ENCODE data around the gene FARS2. TPM values are rescaled to one million over a fixed set of nuclear protein-coding genes. Genes with fewer than 3 reads are reported as not detected.
A peak's percentile ranks its signal among the peaks of the same experiment; 100 is the strongest.

FARS2 gene
- total RNA-seq, 1 donor from 2014 or later = 23.3 TPM

DNA sequence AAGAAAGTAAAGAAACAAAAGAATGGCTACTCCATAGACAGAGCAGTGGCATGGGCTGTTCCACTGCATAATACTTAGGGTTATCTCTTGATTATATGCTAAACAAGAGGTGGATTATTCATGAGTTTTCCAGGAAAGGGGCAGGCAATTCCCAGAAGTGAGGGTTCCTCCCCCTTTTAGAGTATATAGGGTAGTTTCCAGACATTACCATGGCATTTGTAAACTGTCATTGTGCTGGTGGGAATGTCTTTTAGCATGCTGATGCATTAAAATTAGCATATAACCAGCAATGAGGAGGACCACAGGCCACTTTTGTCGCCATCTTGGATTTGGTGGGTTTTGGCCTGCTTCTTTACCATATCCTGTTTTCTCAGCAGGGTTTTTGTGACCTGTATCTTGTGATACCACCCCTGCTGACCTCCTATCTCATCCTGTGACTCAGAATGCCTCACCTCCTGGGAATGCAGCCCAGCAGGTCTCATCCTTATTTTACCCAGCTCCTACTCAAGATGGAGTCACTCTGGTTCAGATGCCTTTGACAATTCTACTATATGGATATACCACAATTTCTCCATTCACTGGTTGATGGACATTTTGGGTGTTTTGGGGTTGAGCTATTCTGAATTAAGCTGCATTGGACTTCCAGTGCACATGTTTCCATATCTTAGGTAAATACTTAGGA is 280.6 kb downstream of the FARS2 start:
- H3K36me3 Mint-ChIP-seq (ENCODE audit: low read depth) = peaks cover 11% of the 10 kb centered on the region

DNA sequence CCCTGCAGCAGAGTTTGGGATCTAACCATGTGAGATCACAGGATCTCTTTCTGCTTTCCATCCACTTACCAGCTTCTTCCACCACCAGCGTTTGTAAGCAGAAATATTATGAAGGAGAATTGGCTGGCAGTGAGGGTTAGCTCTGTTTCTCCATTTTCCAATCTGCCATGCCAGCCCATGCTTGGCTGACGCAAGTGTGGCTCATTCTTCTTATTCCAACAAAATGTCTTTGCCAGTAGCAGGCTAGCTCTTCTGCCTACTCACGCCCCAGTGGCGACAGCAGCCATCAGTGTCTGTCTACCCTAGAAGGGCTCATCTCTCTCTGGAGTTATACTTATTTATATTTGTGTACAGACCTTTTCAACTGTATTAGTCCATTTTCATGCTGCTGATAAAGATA is 286.2 kb downstream of the FARS2 start:
- Mint-ChIP-seq H3K4me1 (peaks cover 9% of the 10 kb centered on the region), H3K27ac (ENCODE audit: unreplicated experiment) (no peak overlapping the region), H3K27me3 (ENCODE audit: low read depth) (no peaks in the 10 kb centered on the region), H3K36me3 (ENCODE audit: low read depth) (peaks cover 39% of the 10 kb centered on the region), H3K4me3 (no peak overlapping the region), H3K9me3 (peaks cover 14% of the 10 kb centered on the region)
- DNase-seq (ENCODE audit: low read depth, low spot score) = no peak
- TF ChIP-seq, protein P1, sequence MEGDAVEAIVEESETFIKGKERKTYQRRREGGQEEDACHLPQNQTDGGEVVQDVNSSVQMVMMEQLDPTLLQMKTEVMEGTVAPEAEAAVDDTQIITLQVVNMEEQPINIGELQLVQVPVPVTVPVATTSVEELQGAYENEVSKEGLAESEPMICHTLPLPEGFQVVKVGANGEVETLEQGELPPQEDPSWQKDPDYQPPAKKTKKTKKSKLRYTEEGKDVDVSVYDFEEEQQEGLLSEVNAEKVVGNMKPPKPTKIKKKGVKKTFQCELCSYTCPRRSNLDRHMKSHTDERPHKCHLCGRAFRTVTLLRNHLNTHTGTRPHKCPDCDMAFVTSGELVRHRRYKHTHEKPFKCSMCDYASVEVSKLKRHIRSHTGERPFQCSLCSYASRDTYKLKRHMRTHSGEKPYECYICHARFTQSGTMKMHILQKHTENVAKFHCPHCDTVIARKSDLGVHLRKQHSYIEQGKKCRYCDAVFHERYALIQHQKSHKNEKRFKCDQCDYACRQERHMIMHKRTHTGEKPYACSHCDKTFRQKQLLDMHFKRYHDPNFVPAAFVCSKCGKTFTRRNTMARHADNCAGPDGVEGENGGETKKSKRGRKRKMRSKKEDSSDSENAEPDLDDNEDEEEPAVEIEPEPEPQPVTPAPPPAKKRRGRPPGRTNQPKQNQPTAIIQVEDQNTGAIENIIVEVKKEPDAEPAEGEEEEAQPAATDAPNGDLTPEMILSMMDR (conservative IDR thresholded peaks at IDR 0.05) = no peak

More for the DNA sequence above, 280.6 kb downstream of the FARS2 start:
- H3K9me3 Mint-ChIP-seq = peaks cover 2% of the 10 kb centered on the region
- H3K4me3 Mint-ChIP-seq = no peak overlapping the region
- H3K4me1 Mint-ChIP-seq = peaks cover 17% of the 10 kb centered on the region
- no peak overlapping the region for H3K27ac Mint-ChIP-seq (ENCODE audit: unreplicated experiment)
- no peak for DNase-seq (ENCODE audit: low read depth, low spot score)
- H3K27me3 Mint-ChIP-seq (ENCODE audit: low read depth) = no peaks in the 10 kb centered on the region
- TF ChIP-seq, protein P1 (conservative IDR thresholded peaks at IDR 0.05) = no peak

DNA sequence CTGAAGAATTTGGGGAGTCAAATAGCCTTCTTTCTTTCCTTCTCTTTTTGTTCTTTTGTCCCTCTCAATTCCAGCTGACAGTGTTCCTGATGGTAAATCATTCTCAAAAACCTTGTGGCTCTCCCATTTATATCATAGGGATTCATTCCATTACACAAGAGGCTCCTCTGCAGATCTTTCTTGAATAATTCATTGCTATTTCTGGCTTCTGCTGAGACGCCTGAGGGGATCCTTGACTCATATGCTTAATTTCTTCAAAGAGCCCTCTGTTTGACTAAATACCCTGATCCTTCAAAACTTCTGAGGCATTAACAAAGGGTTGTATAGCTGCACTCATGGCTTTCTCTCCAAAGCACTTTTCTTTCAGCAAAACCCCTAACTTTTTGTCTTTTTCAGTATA is 289.3 kb downstream of the FARS2 start:
- DNase-seq (ENCODE audit: low read depth, low spot score) = no peak
- H3K27me3 Mint-ChIP-seq (ENCODE audit: low read depth) = no peaks in the 10 kb centered on the region
- no peak overlapping the region for H3K27ac Mint-ChIP-seq (ENCODE audit: unreplicated experiment)
- TF ChIP-seq, protein P1 (conservative IDR thresholded peaks at IDR 0.05) = no peak
- peaks cover 31% of the 10 kb centered on the region for H3K36me3 Mint-ChIP-seq (ENCODE audit: low read depth)
- peak overlapping the region; percentile 45 for H3K4me3 Mint-ChIP-seq
- peaks cover 14% of the 10 kb centered on the region for H3K9me3 Mint-ChIP-seq
- peaks cover 22% of the 10 kb centered on the region for H3K4me1 Mint-ChIP-seq

DNA sequence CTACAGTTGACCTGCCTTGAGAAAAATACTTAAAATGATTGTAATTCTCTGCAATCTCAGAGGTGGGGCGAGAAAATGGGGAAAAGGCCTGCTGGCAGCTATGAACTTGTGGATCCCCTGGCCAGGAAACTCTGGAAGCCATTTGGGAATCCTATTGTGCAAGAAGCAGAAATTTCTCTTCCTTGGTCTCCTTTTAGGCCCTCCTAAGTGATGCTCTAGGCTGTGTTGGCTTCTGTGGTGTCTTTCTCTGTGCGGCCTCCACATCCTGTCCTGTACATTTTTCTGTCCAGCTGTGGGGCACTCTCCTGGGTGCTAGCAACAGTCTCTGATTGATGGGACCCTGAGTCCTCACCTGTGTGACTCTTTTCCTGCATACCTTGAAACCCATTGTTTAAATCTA is 290.9 kb downstream of the FARS2 start:
- Mint-ChIP-seq H3K36me3 (ENCODE audit: low read depth) (peaks cover 25% of the 10 kb centered on the region), H3K27ac (ENCODE audit: unreplicated experiment) (peak overlapping the region; percentile 40), H3K4me3 (no peak overlapping the region), H3K9me3 (peaks cover 10% of the 10 kb centered on the region), H3K27me3 (ENCODE audit: low read depth) (no peaks in the 10 kb centered on the region), H3K4me1 (peaks cover 22% of the 10 kb centered on the region)
- TF ChIP-seq, protein P1 (conservative IDR thresholded peaks at IDR 0.05) = no peak
- no peak for DNase-seq (ENCODE audit: low read depth, low spot score)

DNA sequence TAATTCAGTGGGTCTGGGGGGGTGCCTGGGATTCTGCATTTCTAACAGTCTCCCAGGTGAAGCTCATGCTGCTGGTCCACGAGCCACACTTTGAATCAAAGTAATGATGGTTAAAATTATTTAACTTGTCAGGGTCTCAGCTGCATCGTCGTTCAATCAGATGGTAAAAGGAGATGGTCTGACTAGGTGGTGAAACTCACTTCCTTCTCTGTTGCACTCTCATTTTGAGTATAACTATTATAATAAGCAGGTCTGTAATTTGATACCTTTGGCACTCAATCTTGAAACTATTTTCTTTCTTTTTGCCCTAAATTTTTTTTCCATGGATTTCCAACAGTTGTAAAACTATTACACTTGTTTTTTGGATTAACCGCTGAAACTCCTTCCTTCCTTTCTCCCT is 292.5 kb downstream of the FARS2 start:
- DNase-seq (ENCODE audit: low read depth, low spot score) = no peak
- TF ChIP-seq, protein P1 (conservative IDR thresholded peaks at IDR 0.05) = no peak
- Mint-ChIP-seq H3K9me3 (peaks cover 9% of the 10 kb centered on the region), H3K27me3 (ENCODE audit: low read depth) (no peaks in the 10 kb centered on the region), H3K4me1 (peaks cover 22% of the 10 kb centered on the region), H3K27ac (ENCODE audit: unreplicated experiment) (no peak overlapping the region), H3K36me3 (ENCODE audit: low read depth) (peaks cover 14% of the 10 kb centered on the region), H3K4me3 (no peak overlapping the region)

Data from neural crest cell (in vitro differentiated cells).